Hepatocyte (in vitro differentiated cells): ENCODE data around the gene ADTRP. TPM values are rescaled to one million over a fixed set of nuclear protein-coding genes. Genes with fewer than 3 reads are reported as not detected.
A peak's percentile ranks its signal among the peaks of the same experiment; 100 is the strongest.

Experiments used
- DNase-seq: peaks from one replicate; pipeline ENCODE4 v3.0.0-alpha.2; 2016; ENCODE audit warnings: low spot score
- H2AFZ ChIP-seq: fragments of 200-600 bp; sonication (generic); 2 replicates; pipeline ENCODE4 v1.6.0; 2016; ENCODE audit warnings: antibody characterized with exemption, mild to moderate bottlenecking
- H3K27ac ChIP-seq: fragments of 200-600 bp; sonication (generic); 2 replicates; pipeline ENCODE4 v1.5.1; 2016; ENCODE audit warnings: mild to moderate bottlenecking
- H3K27me3 ChIP-seq: fragments of 200-600 bp; sonication (generic); 2 replicates; pipeline ENCODE4 v1.6.1; 2016
- H3K36me3 ChIP-seq: fragments of 200-600 bp; sonication (generic); replicated peaks from 2 replicates; pipeline ENCODE4 v1.5.1; 2016; ENCODE audit warnings: low read depth; ENCODE audit not compliant: insufficient read depth
- H3K4me1 ChIP-seq: fragments of 200-600 bp; sonication (generic); 2 replicates; pipeline ENCODE4 v1.5.1; 2016; ENCODE audit warnings: mild to moderate bottlenecking, moderate library complexity; ENCODE audit not compliant: insufficient read depth
- H3K4me2 ChIP-seq: fragments of 200-600 bp; sonication (generic); 2 replicates; pipeline ENCODE4 v1.6.0; 2016
- H3K4me3 ChIP-seq: fragments of 200-600 bp; sonication (generic); 2 replicates; pipeline ENCODE4 v1.5.1; 2016; ENCODE audit warnings: mild to moderate bottlenecking
- H3K79me2 ChIP-seq: fragments of 200-600 bp; sonication (generic); 2 replicates; pipeline ENCODE4 v1.6.0; 2017; ENCODE audit warnings: mild to moderate bottlenecking
- H3K9me2 ChIP-seq: fragments of 200-600 bp; sonication (generic); replicated peaks from 2 replicates; pipeline ENCODE4 v1.6.0; 2017; ENCODE audit warnings: mild to moderate bottlenecking; ENCODE audit not compliant: insufficient read depth
- H3K9me3 ChIP-seq: fragments of 200-600 bp; sonication (generic); 2 replicates; pipeline ENCODE4 v1.5.1; 2016; ENCODE audit warnings: low read depth, mild to moderate bottlenecking
- H4K20me1 ChIP-seq: fragments of 200-600 bp; sonication (generic); 2 replicates; pipeline ENCODE4 v1.6.0; 2016; ENCODE audit warnings: mild to moderate bottlenecking; ENCODE audit not compliant: insufficient read depth, poor library complexity, severe bottlenecking
- CTCF ChIP-seq: fragments of 200-600 bp; sonication (generic); IDR thresholded peaks from 2 replicates; pipeline ENCODE4 v1.5.1; 2016; ENCODE audit warnings: antibody characterized with exemption, mild to moderate bottlenecking; ENCODE audit not compliant: poor library complexity
- EZH2 ChIP-seq: fragments of 200-600 bp; sonication (generic); IDR thresholded peaks from 2 replicates; pipeline ENCODE4 v1.6.1; 2016; ENCODE audit warnings: antibody characterized with exemption, mild to moderate bottlenecking, borderline replicate concordance
- EZH2phosphoT487 ChIP-seq: fragments of 200-600 bp; sonication (generic); IDR thresholded peaks from one replicate; pipeline ENCODE4 v1.6.1; 2018; ENCODE audit warnings: antibody characterized with exemption, mild to moderate bottlenecking, low read depth, moderate library complexity; ENCODE audit not compliant: unreplicated experiment, severe bottlenecking
- WGBS: methylation state at CpG from one replicate; pipeline ENCODE4 v1.1.6; 2016; ENCODE audit warnings: low lambda C conversion rate; ENCODE audit errors: missing lambda C conversion rate; 5-methylcytosine and 5-hydroxymethylcytosine counted together
- polyA plus RNA-seq: library from polyadenylated mRNA; unstranded; fragments of >200 nt; fragmentation: Nextera tagmentation; extraction: Ambion mirVana; gene quantifications from 2 replicates; pipeline ENCODE4 v1.2.1, GENCODE V29; 2016
- total RNA-seq: library from RNA; depleted of rRNA; stranded (reverse); fragments of >200 nt; gene quantifications from 2 replicates; pipeline ENCODE4 v1.2.3, GENCODE V29; 2014

ADTRP gene
- total and polyA plus RNA-seq, 2 experiments from 2014 or later: 4.1 to 9.8 TPM

GRCh38 chr6:11767458-11767857, 11.1 kb downstream of the ADTRP start:
- H4K20me1 ChIP-seq: no peaks in the 10 kb centered on the region
- no peaks in the 10 kb centered on the region for H3K9me2 ChIP-seq
- no peak overlapping the region for H2AFZ ChIP-seq
- H3K36me3 ChIP-seq: no peaks in the 10 kb centered on the region
- no peak overlapping the region for H3K4me2 ChIP-seq
- DNase-seq: no peak
- H3K4me3 ChIP-seq: no peak overlapping the region
- no peaks in the 10 kb centered on the region for H3K9me3 ChIP-seq
- H3K4me1 ChIP-seq: peaks cover 40% of the 10 kb centered on the region
- H3K27ac ChIP-seq: no peak overlapping the region
- no peaks in the 10 kb centered on the region for H3K27me3 ChIP-seq
- H3K79me2 ChIP-seq: no peaks in the 10 kb centered on the region
- no peak for TF ChIP-seq CTCF
- no peak for TF ChIP-seq EZH2phosphoT487
- no peak for TF ChIP-seq EZH2
- WGBS: 100% methylated on average over 2 of the region's 2 CpGs

- H3K4me2 ChIP-seq: no peak overlapping the region
- H3K36me3 ChIP-seq: no peaks in the 10 kb centered on the region
- no peaks in the 10 kb centered on the region for H3K9me3 ChIP-seq
- peak overlapping the region; percentile 64 for H3K27ac ChIP-seq
- peaks cover 46% of the 10 kb centered on the region for H3K4me1 ChIP-seq
- H3K9me2 ChIP-seq: no peaks in the 10 kb centered on the region
- DNase-seq: peak; percentile 70
- 45% methylated on average over 8 of the region's 8 CpGs for WGBS
- no peak overlapping the region for H2AFZ ChIP-seq
- no peaks in the 10 kb centered on the region for H3K79me2 ChIP-seq
- no peak for TF ChIP-seq CTCF
- no peak for TF ChIP-seq EZH2
- TF ChIP-seq EZH2phosphoT487: no peak
- no peaks in the 10 kb centered on the region for H3K27me3 ChIP-seq
- H3K4me3 ChIP-seq: no peak overlapping the region
- no peaks in the 10 kb centered on the region for H4K20me1 ChIP-seq
Observed at GRCh38 chr6:11766589-11767450, 11.8 kb downstream of the ADTRP start.

GRCh38 chr6:11766043-11766442, 12.6 kb downstream of the ADTRP start:
- H4K20me1 ChIP-seq: no peaks in the 10 kb centered on the region
- H3K4me2 ChIP-seq: no peak overlapping the region
- H3K4me3 ChIP-seq: no peak overlapping the region
- no peaks in the 10 kb centered on the region for H3K36me3 ChIP-seq
- H3K9me3 ChIP-seq: no peaks in the 10 kb centered on the region
- WGBS: 48% methylated on average over 2 of the region's 2 CpGs
- no peaks in the 10 kb centered on the region for H3K79me2 ChIP-seq
- H2AFZ ChIP-seq: no peak overlapping the region
- no peaks in the 10 kb centered on the region for H3K9me2 ChIP-seq
- H3K27ac ChIP-seq: peak overlapping the region; percentile 64
- no peaks in the 10 kb centered on the region for H3K27me3 ChIP-seq
- DNase-seq: no peak
- peaks cover 48% of the 10 kb centered on the region for H3K4me1 ChIP-seq
- TF ChIP-seq EZH2 (no peak), CTCF (no peak), EZH2phosphoT487 (no peak)
